Measurements from ENCODE around the gene CENPB.

The CENPB gene

DNA sequence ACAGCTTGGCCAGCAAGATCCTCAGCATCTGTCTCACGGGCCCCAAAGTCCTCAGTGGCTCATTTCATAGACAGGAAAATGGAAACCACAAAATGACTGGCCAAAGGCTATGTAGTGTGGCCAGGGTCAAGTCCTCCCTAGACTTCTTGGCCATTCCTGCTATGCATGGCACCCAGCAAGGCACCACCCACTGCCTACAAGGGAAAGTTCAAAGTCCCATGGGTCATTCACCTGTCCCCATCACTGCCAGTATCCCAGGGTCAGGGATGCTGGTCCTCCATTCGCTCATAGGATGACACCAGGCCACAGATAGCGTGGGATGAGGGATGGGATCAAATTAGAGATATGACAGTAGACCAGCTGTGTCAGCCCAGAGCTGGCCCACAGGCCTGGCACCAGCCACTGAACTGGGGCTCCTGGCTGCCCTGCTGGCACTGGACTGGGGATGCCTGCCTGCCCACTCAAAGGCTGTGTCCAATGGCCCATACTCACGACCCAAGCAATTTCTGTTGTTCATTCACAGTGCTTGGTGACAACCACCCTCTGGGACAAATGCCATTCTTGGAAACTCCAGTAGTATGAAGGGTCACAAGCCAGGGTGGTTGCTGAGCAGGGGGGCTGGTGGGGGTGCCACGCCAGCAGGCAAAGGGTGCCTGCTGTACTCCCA is 30.6 kb downstream of the CENPB start:
- Mint-ChIP-seq H3K4me1 (ENCODE audit: low read depth) (peaks cover 8% of the 10 kb centered on the region), H3K9me3 (no peaks in the 10 kb centered on the region), H3K27me3 (no peaks in the 10 kb centered on the region), H3K27ac (no peak overlapping the region), H3K36me3 (ENCODE audit: low read depth) (peaks cover 16% of the 10 kb centered on the region), H3K4me3 (no peak overlapping the region)

DNA sequence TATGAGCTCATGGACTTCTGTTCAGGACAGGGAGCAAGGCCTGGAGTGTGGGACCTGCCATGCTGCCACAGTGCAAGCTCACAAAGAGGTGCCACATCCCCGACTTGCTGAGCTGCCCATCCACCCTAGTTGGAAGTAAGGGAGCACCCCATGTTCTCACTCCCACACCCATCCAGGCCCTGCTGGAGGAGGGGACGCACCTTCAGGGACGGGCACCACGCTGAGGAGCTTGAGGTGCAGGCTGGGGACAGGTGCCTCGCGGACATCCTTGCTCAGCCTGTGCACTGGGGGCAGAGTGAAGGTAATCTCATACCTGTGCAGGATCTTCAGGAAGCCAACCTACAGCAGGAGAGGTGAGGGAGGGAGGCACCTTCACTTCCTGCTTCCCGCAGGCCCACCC is 31.3 kb downstream of the CENPB start:
- Mint-ChIP-seq H3K4me3 (no peak overlapping the region), H3K9me3 (no peaks in the 10 kb centered on the region), H3K36me3 (ENCODE audit: low read depth) (peaks cover 16% of the 10 kb centered on the region), H3K27ac (no peak overlapping the region), H3K27me3 (no peaks in the 10 kb centered on the region), H3K4me1 (ENCODE audit: low read depth) (peaks cover 8% of the 10 kb centered on the region)

DNA sequence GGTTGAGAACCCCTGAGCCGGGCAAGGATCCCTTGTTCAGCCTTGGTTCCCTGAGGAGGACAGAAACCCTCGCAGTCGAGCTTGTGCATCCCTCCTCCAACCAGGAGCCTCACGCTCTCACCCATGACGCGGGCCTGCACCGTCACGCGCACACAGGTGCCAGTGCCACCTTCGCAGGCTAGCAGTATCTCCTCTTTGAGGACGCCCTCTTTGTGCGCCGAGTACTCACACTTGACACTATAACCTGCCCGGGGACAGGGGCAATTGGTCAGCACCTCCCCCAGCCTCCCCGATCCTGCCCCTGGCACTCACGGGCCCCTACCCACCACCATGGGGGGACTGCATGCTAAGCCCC is 32.3 kb downstream of the CENPB start:
- Mint-ChIP-seq H3K36me3 (ENCODE audit: low read depth) (peaks cover 16% of the 10 kb centered on the region), H3K4me1 (ENCODE audit: low read depth) (peaks cover 8% of the 10 kb centered on the region), H3K4me3 (no peak overlapping the region), H3K27ac (no peak overlapping the region), H3K27me3 (no peaks in the 10 kb centered on the region), H3K9me3 (no peaks in the 10 kb centered on the region)

DNA sequence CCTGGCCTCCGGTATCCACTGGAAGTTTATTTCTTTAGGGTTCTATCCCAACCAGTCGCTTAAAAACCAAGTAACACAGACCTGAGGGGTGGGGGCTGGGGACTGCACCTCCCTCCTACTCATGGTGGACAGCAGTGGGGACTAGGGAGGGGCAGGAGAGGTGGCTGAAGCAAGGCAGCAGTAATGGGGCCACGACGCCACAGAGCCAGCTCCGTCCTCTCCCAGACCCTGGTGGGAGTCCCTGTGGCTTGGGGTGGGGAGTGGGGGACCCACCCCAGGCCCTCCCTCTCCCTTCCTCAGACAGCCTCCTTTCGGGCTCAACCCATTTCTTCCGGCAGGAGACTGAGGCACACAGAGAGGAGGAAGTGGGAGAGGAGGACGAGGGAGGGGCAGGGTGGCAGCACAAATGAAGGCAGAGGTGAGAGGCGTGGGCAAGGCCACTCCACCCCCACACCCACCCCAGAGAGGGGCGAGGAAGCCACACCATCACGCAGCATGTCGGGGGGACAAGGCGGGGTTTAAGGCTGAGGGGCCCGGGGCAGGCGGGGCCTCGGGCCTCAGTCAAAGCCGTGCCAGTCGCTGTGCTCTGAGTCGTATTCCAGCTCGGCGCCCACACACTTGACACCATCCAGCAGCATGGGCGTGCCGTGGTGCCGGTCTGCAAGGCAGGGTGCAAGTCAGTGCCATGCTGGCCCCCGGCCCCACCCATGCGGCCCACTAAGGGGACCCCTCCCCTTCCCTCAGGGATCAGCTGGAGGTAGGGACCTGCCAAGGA is 32.9 kb downstream of the CENPB start:
- peaks cover 16% of the 10 kb centered on the region for H3K36me3 Mint-ChIP-seq (ENCODE audit: low read depth)
- H3K27me3 Mint-ChIP-seq, result no peaks in the 10 kb centered on the region
- H3K4me3 Mint-ChIP-seq, result no peak overlapping the region
- H3K4me1 Mint-ChIP-seq (ENCODE audit: low read depth), result peaks cover 8% of the 10 kb centered on the region
- H3K9me3 Mint-ChIP-seq, result no peaks in the 10 kb centered on the region
- H3K27ac Mint-ChIP-seq, result no peak overlapping the region

GRCh38 chr20:3753098-3753497 is 33.4 kb downstream of the CENPB start:
- H3K27ac Mint-ChIP-seq, result no peak overlapping the region
- H3K36me3 Mint-ChIP-seq (ENCODE audit: low read depth), result peaks cover 14% of the 10 kb centered on the region
- H3K9me3 Mint-ChIP-seq, result no peaks in the 10 kb centered on the region
- no peaks in the 10 kb centered on the region for H3K27me3 Mint-ChIP-seq
- H3K4me1 Mint-ChIP-seq (ENCODE audit: low read depth), result peaks cover 8% of the 10 kb centered on the region
- H3K4me3 Mint-ChIP-seq, result no peak overlapping the region

GRCh38 chr20:3752386-3752759 is 34.2 kb downstream of the CENPB start:
- Mint-ChIP-seq H3K4me3 (peak overlapping the region; percentile 69), H3K27me3 (no peaks in the 10 kb centered on the region), H3K27ac (peak overlapping the region; percentile 58), H3K4me1 (ENCODE audit: low read depth) (peaks cover 8% of the 10 kb centered on the region), H3K9me3 (no peaks in the 10 kb centered on the region), H3K36me3 (ENCODE audit: low read depth) (peaks cover 7% of the 10 kb centered on the region)

GRCh38 chr20:3751675-3752385 is 34.7 kb downstream of the CENPB start:
- Mint-ChIP-seq H3K4me3 (peak overlapping the region; percentile 69), H3K36me3 (ENCODE audit: low read depth) (peaks cover 5% of the 10 kb centered on the region), H3K9me3 (no peaks in the 10 kb centered on the region), H3K27ac (peak overlapping the region; percentile 58), H3K4me1 (ENCODE audit: low read depth) (peaks cover 8% of the 10 kb centered on the region), H3K27me3 (no peaks in the 10 kb centered on the region)

GRCh38 chr20:3751305-3751674 is 35.2 kb downstream of the CENPB start:
- Mint-ChIP-seq H3K9me3 (no peaks in the 10 kb centered on the region), H3K4me1 (ENCODE audit: low read depth) (peaks cover 8% of the 10 kb centered on the region), H3K36me3 (ENCODE audit: low read depth) (no peaks in the 10 kb centered on the region), H3K27me3 (no peaks in the 10 kb centered on the region), H3K27ac (no peak overlapping the region), H3K4me3 (no peak overlapping the region)

- Mint-ChIP-seq H3K4me3 (no peak overlapping the region), H3K9me3 (no peaks in the 10 kb centered on the region), H3K36me3 (ENCODE audit: low read depth) (no peaks in the 10 kb centered on the region), H3K4me1 (ENCODE audit: low read depth) (peaks cover 15% of the 10 kb centered on the region), H3K27me3 (no peaks in the 10 kb centered on the region), H3K27ac (no peak overlapping the region)
These were observed 36.6 kb downstream of the CENPB start for GRCh38 chr20:3749689-3750531.

GRCh38 chr20:3749087-3749688 is 37.4 kb downstream of the CENPB start:
- H3K27me3 Mint-ChIP-seq, result peaks cover 6% of the 10 kb centered on the region
- no peak overlapping the region for H3K27ac Mint-ChIP-seq
- peaks cover 15% of the 10 kb centered on the region for H3K4me1 Mint-ChIP-seq (ENCODE audit: low read depth)
- H3K9me3 Mint-ChIP-seq, result no peaks in the 10 kb centered on the region
- H3K4me3 Mint-ChIP-seq, result no peak overlapping the region
- H3K36me3 Mint-ChIP-seq (ENCODE audit: low read depth), result no peaks in the 10 kb centered on the region

- no peak overlapping the region for H3K27ac Mint-ChIP-seq
- no peak overlapping the region for H3K4me3 Mint-ChIP-seq
- H3K9me3 Mint-ChIP-seq, result no peaks in the 10 kb centered on the region
- peaks cover 6% of the 10 kb centered on the region for H3K27me3 Mint-ChIP-seq
- H3K4me1 Mint-ChIP-seq (ENCODE audit: low read depth), result peaks cover 15% of the 10 kb centered on the region
- no peaks in the 10 kb centered on the region for H3K36me3 Mint-ChIP-seq (ENCODE audit: low read depth)
These were observed 38.5 kb downstream of the CENPB start for GRCh38 chr20:3748073-3748472.

- H3K4me1 Mint-ChIP-seq (ENCODE audit: low read depth), result peaks cover 12% of the 10 kb centered on the region
- peaks cover 6% of the 10 kb centered on the region for H3K27me3 Mint-ChIP-seq
- H3K9me3 Mint-ChIP-seq, result no peaks in the 10 kb centered on the region
- no peak overlapping the region for H3K4me3 Mint-ChIP-seq
- no peak overlapping the region for H3K27ac Mint-ChIP-seq
- no peaks in the 10 kb centered on the region for H3K36me3 Mint-ChIP-seq (ENCODE audit: low read depth)
These were observed 39.1 kb downstream of the CENPB start for GRCh38 chr20:3747471-3747870.

GRCh38 chr20:3745686-3746173 is 40.8 kb downstream of the CENPB start:
- no peak overlapping the region for H3K27ac Mint-ChIP-seq
- no peaks in the 10 kb centered on the region for H3K36me3 Mint-ChIP-seq (ENCODE audit: low read depth)
- H3K27me3 Mint-ChIP-seq, result peaks cover 6% of the 10 kb centered on the region
- peaks cover 7% of the 10 kb centered on the region for H3K4me1 Mint-ChIP-seq (ENCODE audit: low read depth)
- no peaks in the 10 kb centered on the region for H3K9me3 Mint-ChIP-seq
- H3K4me3 Mint-ChIP-seq, result no peak overlapping the region

Measured in stimulated activated naive CD8-positive, alpha-beta T cell treated with anti-CD3 and anti-CD28 coated beads, Interleukin-15, Interleukin-2, amounts not matched to agents 100 ng/mL and 50 ng/mL, for 24 hours (primary cell).